RWPE1 (cell line): ENCODE data around the gene SNRPN.

Experiments used
- CTCF ChIA-PET: fragments of 350-600 bp; sonication (Branson Sonifier 250); formaldehyde crosslinking; extraction: SDS; loops from one replicate; lab custom pipeline; 2021; lab: Yijun Ruan, JAX
- POLR2A ChIA-PET: fragments of 400-600 bp; formaldehyde crosslinking; extraction: SDS; loops from one replicate; lab custom pipeline; 2020; ENCODE audit warnings: antibody characterized with exemption; ENCODE audit not compliant: low non-redundant PET; lab: Yijun Ruan, JAX
- DNase-seq: peaks from one replicate; pipeline ENCODE4 v3.0.0; 2012; ENCODE audit warnings: low spot score
- H3K27ac ChIP-seq: fragments of 450-650 bp; 2 replicates; pipeline ENCODE4 v1.5.1; 2017
- TF ChIP-seq, protein P1 (sequence below): fragments of 450-650 bp; conservative IDR thresholded peaks from 2 replicates; pipeline ENCODE4 v1.5.1; 2017; ENCODE audit warnings: low read depth, mild to moderate bottlenecking

Gene SNRPN

DNA sequence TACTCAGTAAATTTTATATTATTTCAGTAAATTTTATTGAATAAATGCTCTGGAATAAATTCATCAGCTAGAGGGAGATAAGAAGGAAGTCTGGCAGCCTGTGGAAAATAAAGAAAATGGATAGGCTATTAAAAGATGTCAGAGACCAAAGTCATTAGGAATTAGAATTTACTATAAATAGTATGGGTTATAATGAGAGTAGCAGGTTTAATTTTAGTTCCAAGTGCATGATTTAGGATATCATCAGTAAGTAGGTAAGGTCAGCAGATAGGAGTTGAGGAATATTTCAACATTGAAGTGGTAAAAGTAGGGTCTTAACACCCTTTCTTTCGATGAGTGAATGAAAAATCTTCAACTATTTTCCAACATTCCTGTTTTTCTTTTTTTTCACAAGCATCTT, 64.6 kb downstream of the SNRPN start:
- CTCF ChIA-PET, result no interaction called here
- POLR2A ChIA-PET, result no interaction called here
- DNase-seq, result no peak
- H3K27ac ChIP-seq, result no peak overlapping the region
- TF ChIP-seq, protein P1, sequence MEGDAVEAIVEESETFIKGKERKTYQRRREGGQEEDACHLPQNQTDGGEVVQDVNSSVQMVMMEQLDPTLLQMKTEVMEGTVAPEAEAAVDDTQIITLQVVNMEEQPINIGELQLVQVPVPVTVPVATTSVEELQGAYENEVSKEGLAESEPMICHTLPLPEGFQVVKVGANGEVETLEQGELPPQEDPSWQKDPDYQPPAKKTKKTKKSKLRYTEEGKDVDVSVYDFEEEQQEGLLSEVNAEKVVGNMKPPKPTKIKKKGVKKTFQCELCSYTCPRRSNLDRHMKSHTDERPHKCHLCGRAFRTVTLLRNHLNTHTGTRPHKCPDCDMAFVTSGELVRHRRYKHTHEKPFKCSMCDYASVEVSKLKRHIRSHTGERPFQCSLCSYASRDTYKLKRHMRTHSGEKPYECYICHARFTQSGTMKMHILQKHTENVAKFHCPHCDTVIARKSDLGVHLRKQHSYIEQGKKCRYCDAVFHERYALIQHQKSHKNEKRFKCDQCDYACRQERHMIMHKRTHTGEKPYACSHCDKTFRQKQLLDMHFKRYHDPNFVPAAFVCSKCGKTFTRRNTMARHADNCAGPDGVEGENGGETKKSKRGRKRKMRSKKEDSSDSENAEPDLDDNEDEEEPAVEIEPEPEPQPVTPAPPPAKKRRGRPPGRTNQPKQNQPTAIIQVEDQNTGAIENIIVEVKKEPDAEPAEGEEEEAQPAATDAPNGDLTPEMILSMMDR, result no peak

DNA sequence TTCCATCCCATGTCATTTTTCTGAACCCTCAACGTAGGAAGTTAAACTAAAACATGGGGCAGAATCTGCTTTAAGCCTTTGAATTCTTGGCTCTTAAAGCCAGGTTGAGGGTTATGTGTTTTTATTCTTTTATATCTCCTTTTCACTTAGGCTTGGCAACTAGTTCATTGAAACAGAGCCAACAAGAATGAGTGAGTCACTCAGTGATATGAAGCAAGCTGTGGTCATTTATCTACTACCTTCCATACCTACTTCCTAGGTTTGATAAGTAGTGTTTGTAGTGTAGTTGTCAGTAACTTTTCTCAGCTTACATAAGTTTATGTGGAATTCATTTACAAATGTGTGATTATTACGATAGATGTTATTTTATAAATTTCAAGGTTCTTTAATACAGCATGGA, 67.4 kb downstream of the SNRPN start:
- H3K27ac ChIP-seq, result no peak overlapping the region
- TF ChIP-seq, protein P1, result no peak
- CTCF ChIA-PET, result interaction anchor here (0.8 kb wide), 1 partner anchor 10 kb away, joined by 4 read pairs; no protein-coding TSS in a partner anchor
- no peak for DNase-seq
- POLR2A ChIA-PET, result no interaction called here
